Nephron progenitor cell (in vitro differentiated cells): Measurements from ENCODE around the gene MTCH1.
A peak's percentile ranks its signal among the peaks of the same experiment; 100 is the strongest.

Source experiments
- DNase-seq: peaks from one replicate; pipeline ENCODE4 v3.0.0; 2021
- H3K27ac Mint-ChIP-seq: 2 replicates; pipeline ENCODE4 v1.8.0; 2021; ENCODE audit warnings: mild to moderate bottlenecking, moderate library complexity, mixed read lengths
- H3K27me3 Mint-ChIP-seq: 2 replicates; pipeline ENCODE4 v1.8.0; 2021; ENCODE audit warnings: mild to moderate bottlenecking, low read depth, mixed read lengths; ENCODE audit not compliant: poor library complexity
- H3K36me3 Mint-ChIP-seq: 2 replicates; pipeline ENCODE4 v1.8.0; 2021; ENCODE audit warnings: low read depth, mixed read lengths
- H3K4me1 Mint-ChIP-seq: 2 replicates; pipeline ENCODE4 v1.8.0; 2021; ENCODE audit warnings: mixed read lengths
- H3K4me3 Mint-ChIP-seq: 2 replicates; pipeline ENCODE4 v1.8.0; 2021; ENCODE audit warnings: mild to moderate bottlenecking, moderate library complexity, mixed read lengths
- H3K9me3 Mint-ChIP-seq: 2 replicates; pipeline ENCODE4 v1.8.0; 2021; ENCODE audit warnings: mild to moderate bottlenecking, moderate library complexity, mixed read lengths
- TF ChIP-seq, protein P1 (sequence below): fragments of 200-600 bp; sonication (generic); IDR thresholded peaks from 2 replicates; pipeline ENCODE4 v1.5.0; 2021; ENCODE audit warnings: antibody characterized with exemption

The MTCH1 gene

GRCh38 chr6:37006793-37007339 lies 20.9 kb upstream of the MTCH1 start:
- H3K9me3 Mint-ChIP-seq: no peaks in the 10 kb centered on the region
- no peak for DNase-seq
- TF ChIP-seq, protein P1, sequence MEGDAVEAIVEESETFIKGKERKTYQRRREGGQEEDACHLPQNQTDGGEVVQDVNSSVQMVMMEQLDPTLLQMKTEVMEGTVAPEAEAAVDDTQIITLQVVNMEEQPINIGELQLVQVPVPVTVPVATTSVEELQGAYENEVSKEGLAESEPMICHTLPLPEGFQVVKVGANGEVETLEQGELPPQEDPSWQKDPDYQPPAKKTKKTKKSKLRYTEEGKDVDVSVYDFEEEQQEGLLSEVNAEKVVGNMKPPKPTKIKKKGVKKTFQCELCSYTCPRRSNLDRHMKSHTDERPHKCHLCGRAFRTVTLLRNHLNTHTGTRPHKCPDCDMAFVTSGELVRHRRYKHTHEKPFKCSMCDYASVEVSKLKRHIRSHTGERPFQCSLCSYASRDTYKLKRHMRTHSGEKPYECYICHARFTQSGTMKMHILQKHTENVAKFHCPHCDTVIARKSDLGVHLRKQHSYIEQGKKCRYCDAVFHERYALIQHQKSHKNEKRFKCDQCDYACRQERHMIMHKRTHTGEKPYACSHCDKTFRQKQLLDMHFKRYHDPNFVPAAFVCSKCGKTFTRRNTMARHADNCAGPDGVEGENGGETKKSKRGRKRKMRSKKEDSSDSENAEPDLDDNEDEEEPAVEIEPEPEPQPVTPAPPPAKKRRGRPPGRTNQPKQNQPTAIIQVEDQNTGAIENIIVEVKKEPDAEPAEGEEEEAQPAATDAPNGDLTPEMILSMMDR: no peak
- peaks cover 29% of the 10 kb centered on the region for H3K27me3 Mint-ChIP-seq
- peaks cover 33% of the 10 kb centered on the region for H3K4me1 Mint-ChIP-seq
- H3K27ac Mint-ChIP-seq: peak overlapping the region; percentile 23
- no peaks in the 10 kb centered on the region for H3K36me3 Mint-ChIP-seq
- no peak overlapping the region for H3K4me3 Mint-ChIP-seq

GRCh38 chr6:37005827-37006567 lies 20.0 kb upstream of the MTCH1 start:
- Mint-ChIP-seq H3K27ac (no peak overlapping the region), H3K27me3 (peaks cover 27% of the 10 kb centered on the region), H3K4me3 (no peak overlapping the region), H3K36me3 (no peaks in the 10 kb centered on the region), H3K4me1 (peaks cover 38% of the 10 kb centered on the region), H3K9me3 (no peaks in the 10 kb centered on the region)
- no peak for DNase-seq
- TF ChIP-seq, protein P1: no peak

DNA sequence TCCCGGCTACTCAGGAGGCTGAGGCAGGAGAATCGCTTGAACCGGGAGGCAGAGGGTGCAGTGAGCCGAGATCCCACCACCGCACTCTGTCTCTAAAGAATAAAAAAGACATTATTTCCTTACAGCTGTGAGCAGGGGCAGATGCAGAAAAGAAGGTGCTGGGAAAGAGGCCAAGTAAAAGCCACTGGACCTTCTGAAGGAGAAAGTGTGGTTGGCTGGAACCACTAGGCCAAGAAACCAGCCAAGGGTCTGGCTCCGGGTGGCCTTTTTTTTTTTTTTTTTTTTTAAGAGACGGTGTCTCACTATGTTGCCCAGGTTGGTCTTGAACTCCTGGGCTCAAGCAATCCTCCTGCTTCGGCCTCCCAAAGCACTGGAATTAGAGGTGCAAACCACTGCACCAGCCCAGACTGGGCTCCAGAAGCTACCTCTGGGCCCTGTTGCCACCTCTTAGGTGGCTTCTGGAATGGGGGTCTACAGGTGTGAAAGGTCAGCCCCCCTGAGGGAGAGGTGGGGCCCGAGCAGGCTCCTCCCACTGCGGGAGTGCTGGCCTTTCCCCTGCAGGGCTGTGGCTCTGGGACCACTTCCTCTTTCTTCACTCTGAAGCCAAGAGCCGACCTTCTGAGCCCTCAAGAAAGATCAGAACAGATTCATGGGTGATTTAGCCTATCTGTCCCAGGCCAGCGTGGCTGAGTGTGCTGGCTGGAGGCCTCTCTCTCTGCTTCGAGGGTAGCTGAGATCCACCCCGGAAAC lies 19.2 kb upstream of the MTCH1 start, which contains the start of gene FGD2:
Gene FGD2, plus strand, starts transcription at position 595 of the 750 bp plus-strand sequence. CDS start 163 bp downstream, outside the sequence.
- TF ChIP-seq, protein P1: no peak
- Mint-ChIP-seq H3K27ac (no peak within 1 kb of the TSS), H3K27me3 (peaks cover 22% of the 10 kb centered on the region)

DNA sequence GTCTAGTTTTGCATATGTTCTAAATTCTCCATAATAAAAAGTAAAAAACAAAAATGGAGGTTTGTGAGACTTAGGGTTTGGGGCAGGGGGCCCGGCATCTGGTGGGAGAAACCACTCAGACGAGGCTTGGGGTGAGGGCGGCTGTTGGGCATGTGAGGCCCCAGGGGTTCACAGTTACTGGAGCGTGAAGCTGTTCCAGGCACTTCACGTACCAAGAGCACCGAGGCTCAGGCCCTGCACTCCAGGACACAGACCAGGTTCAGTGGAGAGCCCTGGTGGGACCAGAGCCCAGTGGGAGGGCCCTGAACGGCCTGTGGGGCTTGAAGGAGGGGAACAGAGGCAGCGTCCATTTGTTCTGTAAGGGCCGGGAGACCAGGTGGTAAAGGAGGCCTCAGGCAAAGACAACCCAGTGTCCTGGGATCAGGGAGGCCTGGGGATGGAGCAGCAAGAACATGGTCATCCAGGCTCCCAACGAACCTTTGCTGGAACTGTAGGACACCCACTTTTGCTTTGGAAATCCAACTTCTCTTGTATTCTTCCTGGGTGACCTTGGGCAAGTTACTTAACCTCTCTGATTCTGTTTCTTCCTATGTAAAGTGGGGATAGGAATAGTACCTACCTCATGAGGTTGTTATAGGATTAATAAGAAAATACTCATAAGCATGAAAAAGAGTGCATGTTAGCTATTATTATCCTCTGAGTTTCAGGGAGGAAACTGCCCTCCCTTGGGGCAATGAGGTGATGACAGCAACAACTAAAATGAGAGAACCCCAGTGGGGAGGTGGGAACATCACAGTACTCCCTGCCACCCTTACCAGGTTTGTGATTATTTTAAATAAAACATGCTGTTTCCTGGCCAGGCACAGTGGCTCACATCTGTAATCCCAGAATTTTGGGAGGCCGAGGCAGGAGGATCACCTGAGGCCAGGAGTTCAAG lies 18.3 kb upstream of the MTCH1 start:
- Mint-ChIP-seq H3K36me3 (no peaks in the 10 kb centered on the region), H3K27ac (no peak overlapping the region)

More for the DNA sequence above, 19.2 kb upstream of the MTCH1 start, which contains the start of gene FGD2:
- H3K9me3 Mint-ChIP-seq: peaks cover 4% of the 10 kb centered on the region
- peaks cover 45% of the 10 kb centered on the region for H3K4me1 Mint-ChIP-seq
- H3K4me3 Mint-ChIP-seq: no peak within 1 kb of the TSS
- H3K36me3 Mint-ChIP-seq: no peaks in the 10 kb centered on the region
- DNase-seq: no peak

DNA sequence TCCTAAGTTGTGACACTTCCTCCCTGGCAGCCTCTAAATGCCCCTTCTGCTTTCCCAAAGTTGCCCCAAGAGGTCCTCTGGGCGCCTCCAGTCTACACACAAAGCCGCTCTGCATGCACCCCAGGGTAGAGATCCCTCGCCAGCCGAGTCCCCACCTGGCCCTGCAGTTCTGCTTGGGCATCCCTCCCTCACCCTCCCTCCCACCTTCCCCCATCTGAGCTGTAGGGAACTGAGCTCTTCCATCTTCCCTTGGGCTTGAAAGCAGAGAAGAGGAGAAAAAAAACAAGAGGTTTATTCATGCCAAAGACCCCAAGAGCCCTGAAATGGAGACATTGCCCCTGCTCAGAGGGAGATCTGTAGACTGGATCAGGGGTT lies 13.7 kb upstream of the MTCH1 start:
- no peaks in the 10 kb centered on the region for H3K36me3 Mint-ChIP-seq
- H3K4me3 Mint-ChIP-seq: no peak overlapping the region
- H3K27me3 Mint-ChIP-seq: peaks cover 11% of the 10 kb centered on the region
- peaks cover 83% of the 10 kb centered on the region for H3K4me1 Mint-ChIP-seq
- no peak for DNase-seq
- peaks cover 4% of the 10 kb centered on the region for H3K9me3 Mint-ChIP-seq
- H3K27ac Mint-ChIP-seq: peak overlapping the region; percentile 59
- TF ChIP-seq, protein P1: no peak

More for the DNA sequence above, 18.3 kb upstream of the MTCH1 start:
- H3K27me3 Mint-ChIP-seq: peaks cover 20% of the 10 kb centered on the region
- no peak overlapping the region for H3K4me3 Mint-ChIP-seq
- H3K9me3 Mint-ChIP-seq: peaks cover 4% of the 10 kb centered on the region
- peaks cover 52% of the 10 kb centered on the region for H3K4me1 Mint-ChIP-seq
- no peak for DNase-seq
- TF ChIP-seq, protein P1: no peak
